Measurements from ENCODE around the gene HOGA1. TPM values are rescaled to one million over a fixed set of nuclear protein-coding genes. Genes with fewer than 3 reads are reported as not detected.
"Not testable (repeated sequence)": the region's sequence is repeated elsewhere in the genome, so short reads cannot be mapped to it uniquely, and the experiment has no call there.

Gene HOGA1
- total and polyA plus RNA-seq, 7 donors, result 0.26 to 1.2 (median 0.71) TPM; not detected in 4

DNA sequence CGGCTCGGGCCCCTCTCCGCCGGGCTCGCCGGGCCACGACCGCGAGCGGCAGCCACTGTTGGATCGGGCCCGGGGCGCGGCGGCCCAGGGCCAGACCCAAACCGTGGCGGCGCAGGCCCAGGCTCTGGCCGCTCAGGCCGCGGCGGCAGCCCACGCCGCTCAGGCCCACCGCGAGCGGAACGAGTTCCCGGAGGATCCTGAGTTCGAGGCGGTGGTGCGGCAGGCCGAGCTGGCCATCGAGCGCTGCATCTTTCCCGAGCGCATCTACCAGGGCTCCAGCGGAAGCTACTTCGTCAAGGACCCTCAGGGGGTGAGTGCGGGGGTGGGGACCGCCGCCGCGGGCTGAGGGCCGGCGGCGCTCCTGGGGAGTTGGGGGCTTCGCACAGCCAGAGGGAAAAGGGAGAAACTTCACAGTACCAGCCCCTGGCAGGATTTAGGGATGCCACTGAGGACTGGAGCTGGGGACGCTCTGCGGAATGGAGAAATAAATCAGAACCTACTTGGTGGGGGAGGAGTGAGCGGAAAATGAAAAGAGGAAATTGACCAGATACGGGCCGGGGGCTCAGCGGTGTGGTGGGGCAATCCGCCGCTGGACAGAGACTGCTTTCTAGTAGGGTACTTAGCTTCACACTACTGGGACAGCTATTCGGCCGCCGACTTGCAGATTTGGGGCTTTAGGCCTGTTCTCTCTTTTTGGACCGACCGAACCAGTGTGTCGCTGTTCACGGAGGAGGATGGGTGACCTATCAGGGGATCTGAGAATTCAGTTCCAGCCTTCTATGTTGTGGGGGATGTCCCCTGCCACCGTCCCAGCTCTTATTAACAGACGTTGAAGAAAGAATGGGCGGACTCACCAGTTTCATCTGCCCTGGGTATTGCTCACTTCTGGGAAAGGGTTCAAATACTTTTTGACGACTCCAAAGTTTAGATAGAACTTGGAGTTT lies 57.0 kb downstream of the HOGA1 start:
- WGBS, 2 donors, result 2% methylated on average over 67 of the region's 67 CpGs
- Histone ChIP-seq H3K4me3 (peak overlapping the region; percentile 54 to 94 (median 82)), H3K9me3 (no peaks in the 10 kb centered on the region), H3K4me1 (peaks cover 0 to 25% (median 17%) of the 10 kb centered on the region in 4 donors), H3K36me3 (peaks cover 0 to 13% (median 2%) of the 10 kb centered on the region in 4 donors), H3K27ac (peak overlapping the region; percentile 85 to 95 (median 92)), H3K27me3 (no peaks in the 10 kb centered on the region)
- TF ChIP-seq POLR2A (IDR thresholded peaks at IDR 0.05), result no peak
- TF ChIP-seq POLR2AphosphoS5 (IDR thresholded peaks at IDR 0.05), result peak in 2 of 4 donors; percentile 6 to 38
- intact Hi-C loops (cut with DNase I), result loop anchor here (2.0 kb wide), 1 partner anchor 46 kb away; the partner anchor contains the start of gene AVPI1
- peak; percentile 71 for DNase-seq

DNA sequence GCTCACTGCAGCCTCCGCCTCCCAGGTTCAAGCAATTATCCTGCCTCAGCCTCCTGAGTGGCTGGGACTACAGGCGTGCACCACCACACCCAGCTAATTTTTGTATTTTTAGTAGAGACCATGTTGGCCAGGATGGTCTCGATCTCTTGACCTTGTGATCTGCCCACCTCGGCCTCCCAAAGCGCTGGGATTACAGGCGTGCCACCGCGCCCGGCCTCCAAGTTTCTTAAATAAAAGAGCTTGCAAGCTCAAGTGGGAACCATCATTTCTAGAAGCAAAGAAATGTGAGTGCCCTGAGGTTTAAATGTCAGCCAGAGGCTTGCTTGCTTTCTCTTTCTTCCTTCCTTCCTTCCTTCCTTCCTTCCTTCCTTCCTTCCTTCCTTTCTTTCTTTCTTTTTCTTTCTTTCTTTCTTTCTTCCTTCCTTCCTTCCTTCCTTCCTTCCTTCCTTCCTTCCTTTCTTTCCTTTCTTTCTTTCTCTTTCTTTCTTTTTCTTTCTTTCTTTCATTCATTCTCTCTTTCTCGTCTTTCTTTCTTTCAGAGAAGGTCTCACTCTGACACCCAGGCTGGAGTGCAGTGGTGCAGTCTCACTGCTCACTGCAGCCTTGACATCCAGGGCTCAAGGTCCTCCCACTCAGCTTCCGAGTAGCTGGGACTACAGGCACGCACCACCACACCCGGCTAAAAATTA lies 58.4 kb downstream of the HOGA1 start:
- 95 to 97% methylated on average over 13 of the region's 13 CpGs for WGBS, 2 donors
- H3K36me3 ChIP-seq, result peaks cover 0 to 21% (median 2%) of the 10 kb centered on the region in 4 donors
- intact Hi-C loops (cut with DNase I); H3K4me3 ChIP-seq; H3K9me3 ChIP-seq; DNase-seq; H3K27me3 ChIP-seq: not testable (repeated sequence)
- peak overlapping the region in 1 of 4 donors; percentile 95 for H3K27ac ChIP-seq
- peaks cover 0 to 31% (median 17%) of the 10 kb centered on the region in 4 donors for H3K4me1 ChIP-seq

DNA sequence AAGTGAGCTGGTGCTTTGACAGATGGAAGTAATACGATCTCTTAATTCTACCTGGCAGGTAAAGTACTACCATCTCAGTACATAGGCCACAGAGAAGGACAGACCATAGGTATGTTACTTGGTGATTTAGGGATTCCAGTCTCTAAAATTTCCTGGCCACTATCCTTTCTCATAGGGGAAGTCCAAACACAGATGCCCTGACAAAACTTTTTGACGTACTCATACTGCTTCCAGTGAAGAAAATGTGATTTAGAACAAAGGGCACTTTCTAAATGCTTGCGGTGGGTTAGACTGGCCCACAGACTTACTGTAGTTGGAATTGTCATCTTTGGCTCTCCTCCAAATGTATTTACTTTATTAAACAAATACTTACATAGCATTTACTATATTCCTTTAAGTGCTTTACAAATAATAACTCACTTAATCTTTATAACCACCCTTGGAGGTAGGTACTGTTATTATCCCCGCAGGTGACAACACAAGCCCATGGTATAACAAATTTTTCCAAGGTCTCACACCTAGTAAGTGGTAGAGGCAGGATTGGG lies 59.3 kb downstream of the HOGA1 start:
- intact Hi-C loops (cut with DNase I), result no loop called here
- peaks cover 0 to 21% (median 2%) of the 10 kb centered on the region in 4 donors for H3K36me3 ChIP-seq
- peaks cover 0 to 36% (median 17%) of the 10 kb centered on the region in 4 donors for H3K4me1 ChIP-seq
- 95 to 96% methylated on average over 4 of the region's 4 CpGs for WGBS, 2 donors
- no peak for DNase-seq
- no peak overlapping the region for H3K4me3 ChIP-seq
- no peaks in the 10 kb centered on the region for H3K27me3 ChIP-seq
- no peaks in the 10 kb centered on the region for H3K9me3 ChIP-seq
- H3K27ac ChIP-seq, result no peak overlapping the region
- TF ChIP-seq POLR2A (IDR thresholded peaks at IDR 0.05), result no peak
- no peak for TF ChIP-seq POLR2AphosphoS5 (IDR thresholded peaks at IDR 0.05)
- no peak for TF ChIP-seq EP300 (IDR thresholded peaks at IDR 0.05)
- TF ChIP-seq, protein P1, sequence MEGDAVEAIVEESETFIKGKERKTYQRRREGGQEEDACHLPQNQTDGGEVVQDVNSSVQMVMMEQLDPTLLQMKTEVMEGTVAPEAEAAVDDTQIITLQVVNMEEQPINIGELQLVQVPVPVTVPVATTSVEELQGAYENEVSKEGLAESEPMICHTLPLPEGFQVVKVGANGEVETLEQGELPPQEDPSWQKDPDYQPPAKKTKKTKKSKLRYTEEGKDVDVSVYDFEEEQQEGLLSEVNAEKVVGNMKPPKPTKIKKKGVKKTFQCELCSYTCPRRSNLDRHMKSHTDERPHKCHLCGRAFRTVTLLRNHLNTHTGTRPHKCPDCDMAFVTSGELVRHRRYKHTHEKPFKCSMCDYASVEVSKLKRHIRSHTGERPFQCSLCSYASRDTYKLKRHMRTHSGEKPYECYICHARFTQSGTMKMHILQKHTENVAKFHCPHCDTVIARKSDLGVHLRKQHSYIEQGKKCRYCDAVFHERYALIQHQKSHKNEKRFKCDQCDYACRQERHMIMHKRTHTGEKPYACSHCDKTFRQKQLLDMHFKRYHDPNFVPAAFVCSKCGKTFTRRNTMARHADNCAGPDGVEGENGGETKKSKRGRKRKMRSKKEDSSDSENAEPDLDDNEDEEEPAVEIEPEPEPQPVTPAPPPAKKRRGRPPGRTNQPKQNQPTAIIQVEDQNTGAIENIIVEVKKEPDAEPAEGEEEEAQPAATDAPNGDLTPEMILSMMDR (IDR thresholded peaks at IDR 0.05), result no peak

DNA sequence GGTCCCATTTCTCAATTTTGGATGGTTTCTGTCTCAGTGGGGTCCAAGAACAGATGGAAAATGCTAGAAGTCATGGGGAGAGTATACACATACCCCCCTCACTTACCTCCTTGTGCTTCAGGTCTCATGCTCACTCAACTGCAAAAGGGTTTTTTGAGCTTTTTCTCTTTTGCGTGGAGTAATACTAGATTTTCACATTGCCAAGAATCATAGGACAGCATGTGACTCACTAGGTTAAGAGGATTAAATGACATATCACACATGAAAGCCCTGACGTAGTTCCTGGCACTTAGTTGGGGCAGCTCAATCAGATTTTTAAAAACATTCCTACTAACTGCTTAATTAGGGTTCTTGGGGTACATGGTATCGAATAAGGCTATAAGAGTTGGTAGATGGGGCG lies 60.7 kb downstream of the HOGA1 start:
- intact Hi-C loops (cut with DNase I), result no loop called here
- Histone ChIP-seq H3K4me3 (no peak overlapping the region), H3K4me1 (peaks cover 0 to 51% (median 17%) of the 10 kb centered on the region in 4 donors), H3K36me3 (peaks cover 0 to 21% (median 2%) of the 10 kb centered on the region in 4 donors), H3K27ac (no peak overlapping the region), H3K27me3 (no peaks in the 10 kb centered on the region), H3K9me3 (no peaks in the 10 kb centered on the region)
- 94 to 97% methylated on average over 4 of the region's 4 CpGs for WGBS, 2 donors
- DNase-seq, result no peak
- TF ChIP-seq POLR2A (IDR thresholded peaks at IDR 0.05), result no peak

DNA sequence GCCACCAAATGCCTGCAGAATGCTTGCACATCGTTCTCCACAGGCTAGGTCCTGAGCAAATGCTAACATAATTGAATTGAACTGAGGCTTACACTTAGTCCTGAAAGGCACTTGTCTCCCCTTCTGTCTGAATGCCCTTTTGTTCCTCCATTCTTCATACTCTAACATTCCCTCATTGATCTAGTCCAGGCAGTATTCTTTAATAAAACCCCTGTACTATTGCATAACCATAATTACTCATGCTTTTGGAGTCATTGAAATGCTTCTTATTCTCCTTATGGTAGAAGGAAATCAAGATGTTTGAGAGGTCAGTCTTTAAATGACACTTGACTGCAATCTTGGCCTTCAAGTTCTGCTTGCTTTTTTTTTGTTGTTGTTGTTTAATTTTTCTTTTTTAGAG lies 63.4 kb downstream of the HOGA1 start:
- DNase-seq, result no peak
- 85 to 93% methylated on average over 1 of the region's 1 CpG for WGBS, 2 donors
- no peaks in the 10 kb centered on the region for H3K27me3 ChIP-seq
- H3K9me3 ChIP-seq, result no peaks in the 10 kb centered on the region
- no peak overlapping the region for H3K4me3 ChIP-seq
- peaks cover 0 to 40% (median 4%) of the 10 kb centered on the region in 4 donors for H3K4me1 ChIP-seq
- peak overlapping the region in 1 of 4 donors; percentile 68 for H3K27ac ChIP-seq
- intact Hi-C loops (cut with DNase I), result no loop called here
- peaks cover 0 to 40% (median 11%) of the 10 kb centered on the region in 4 donors for H3K36me3 ChIP-seq
- peak in 1 of 4 donors; percentile 18 for TF ChIP-seq POLR2AphosphoS5 (IDR thresholded peaks at IDR 0.05)
- TF ChIP-seq, protein P1 (IDR thresholded peaks at IDR 0.05), result no peak

All from sigmoid colon (tissue), 7 donors.